HG03139 (cell line): ENCODE results near the gene ITGB1BP1.

Source experiments
- ATAC-seq: cut with Tn5 transposase; IDR thresholded peaks from one replicate; pipeline ENCODE4 v1.9.1; 2021; ENCODE audit not compliant: unreplicated experiment

ITGB1BP1 gene

GRCh38 chr2:9423100-9423921, at the start of gene ITGB1BP1, which contains the start of gene CPSF3:
ITGB1BP1 (minus strand) TSS chr2:9423528; CDS start chr2:9418697, 4,831 bp downstream.
CPSF3 (plus strand) TSS chr2:9423654; CDS start chr2:9423774, 120 bp downstream.
- peak; percentile 69 for ATAC-seq

- ATAC-seq = no peak
Observed at GRCh38 chr2:9472511-9472910, 49.2 kb upstream of the ITGB1BP1 start.

GRCh38 chr2:9471206-9471605, 47.9 kb upstream of the ITGB1BP1 start:
- ATAC-seq = no peak

GRCh38 chr2:9467687-9468086, 44.4 kb upstream of the ITGB1BP1 start:
- no peak for ATAC-seq

GRCh38 chr2:9466147-9466683, 42.9 kb upstream of the ITGB1BP1 start:
- no peak for ATAC-seq

- ATAC-seq = no peak
Observed at GRCh38 chr2:9465170-9465569, 41.8 kb upstream of the ITGB1BP1 start.

- no peak for ATAC-seq
Observed at GRCh38 chr2:9463698-9464034, 40.3 kb upstream of the ITGB1BP1 start.

- no peak for ATAC-seq
Observed at GRCh38 chr2:9462886-9463697, 39.8 kb upstream of the ITGB1BP1 start.

- ATAC-seq = no peak
Observed at GRCh38 chr2:9462313-9462712, 39.0 kb upstream of the ITGB1BP1 start.

- no peak for ATAC-seq
Observed at GRCh38 chr2:9461079-9461478, 37.8 kb upstream of the ITGB1BP1 start.

GRCh38 chr2:9460441-9461017, 37.2 kb upstream of the ITGB1BP1 start:
- ATAC-seq = no peak

- no peak for ATAC-seq
Observed at GRCh38 chr2:9451231-9451630, 27.9 kb upstream of the ITGB1BP1 start.

- ATAC-seq = no peak
Observed at GRCh38 chr2:9445089-9445488, 21.8 kb upstream of the ITGB1BP1 start.

- ATAC-seq = no peak
Observed at GRCh38 chr2:9443526-9443925, 20.2 kb upstream of the ITGB1BP1 start.

GRCh38 chr2:9441556-9441955, 18.2 kb upstream of the ITGB1BP1 start:
- no peak for ATAC-seq

- ATAC-seq = no peak
Observed at GRCh38 chr2:9440058-9440727, 16.9 kb upstream of the ITGB1BP1 start.

- no peak for ATAC-seq
Observed at GRCh38 chr2:9439536-9439935, 16.2 kb upstream of the ITGB1BP1 start.

GRCh38 chr2:9434489-9434888, 11.2 kb upstream of the ITGB1BP1 start:
- ATAC-seq = no peak

GRCh38 chr2:9430316-9431293, 7.3 kb upstream of the ITGB1BP1 start:
- no peak for ATAC-seq
